DMS153 treated with DMSO at 0.1 percent for 48 hours (cell line): ENCODE results near the gene MYH9.
A peak's percentile ranks its signal among the peaks of the same experiment; 100 is the strongest.
"Not testable (repeated sequence)": the region's sequence is repeated elsewhere in the genome, so short reads cannot be mapped to it uniquely, and the experiment has no call there.

Experiments used
- DNase-seq: peaks from one replicate; lab custom pipeline; 2025; ENCODE audit not compliant: unreplicated experiment; lab: John Stamatoyannopoulos, UW

MYH9 gene

DNA sequence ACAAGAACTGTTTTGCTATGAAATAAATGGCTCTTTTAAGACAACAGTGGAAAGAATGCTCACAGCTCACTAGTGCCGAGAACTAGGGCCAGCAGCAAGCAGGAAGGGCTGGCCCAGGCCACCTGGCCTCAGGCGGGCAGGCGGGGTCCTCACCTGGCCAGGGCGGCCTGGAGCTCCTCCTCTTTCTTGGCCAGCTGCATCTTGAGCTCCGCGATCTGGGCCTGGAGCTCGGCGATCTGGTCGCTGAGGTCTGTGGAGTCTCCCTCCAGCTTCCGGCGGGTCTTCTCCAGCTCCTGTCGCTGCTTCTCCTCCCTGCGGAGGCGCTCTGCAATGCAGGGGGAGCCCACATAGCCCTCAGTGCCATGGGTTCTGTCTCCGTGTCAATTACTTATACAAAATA lies 91.1 kb downstream of the MYH9 start:
- no peak for DNase-seq

DNA sequence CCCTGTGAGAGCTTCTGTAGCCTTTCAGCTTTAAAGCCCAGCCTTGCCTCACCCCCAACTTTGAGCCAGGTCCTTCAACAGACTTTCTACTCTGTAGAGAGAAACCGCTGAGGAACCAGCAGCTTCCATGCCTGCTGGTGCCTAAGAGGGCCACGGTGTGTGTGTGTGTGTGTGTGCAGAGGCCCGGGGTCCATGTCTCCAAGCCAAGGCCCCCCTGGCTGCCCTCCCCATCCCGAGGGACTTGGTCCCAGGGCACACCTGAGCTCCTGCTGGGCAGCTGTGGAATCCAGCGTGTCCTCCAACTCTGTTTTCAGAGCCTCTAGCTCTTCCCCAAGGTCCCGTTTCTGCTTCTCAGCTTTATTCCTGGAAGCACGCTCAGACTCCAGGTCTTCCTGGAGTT lies 92.5 kb downstream of the MYH9 start:
- DNase-seq, result no peak

DNA sequence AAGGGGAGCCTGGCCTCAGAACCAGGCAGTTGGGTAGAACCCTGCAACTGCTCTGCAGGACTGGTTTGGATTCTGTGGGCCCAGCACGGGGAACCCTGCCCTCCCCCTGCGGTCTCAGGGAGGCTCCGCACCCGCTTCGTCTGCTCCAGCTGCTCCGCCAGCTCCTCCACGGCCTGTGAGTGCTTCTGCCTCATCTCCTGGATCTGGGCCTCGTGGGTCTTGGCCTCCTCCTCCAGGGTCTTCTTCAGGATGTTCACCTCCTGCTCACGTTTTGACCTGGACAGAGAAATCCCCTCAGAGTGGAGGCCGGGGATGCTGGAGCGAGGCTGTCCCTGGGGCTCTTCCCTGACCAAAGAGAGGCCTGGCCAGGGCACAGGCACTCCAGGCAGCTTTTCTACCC lies 93.0 kb downstream of the MYH9 start:
- DNase-seq, result no peak

DNA sequence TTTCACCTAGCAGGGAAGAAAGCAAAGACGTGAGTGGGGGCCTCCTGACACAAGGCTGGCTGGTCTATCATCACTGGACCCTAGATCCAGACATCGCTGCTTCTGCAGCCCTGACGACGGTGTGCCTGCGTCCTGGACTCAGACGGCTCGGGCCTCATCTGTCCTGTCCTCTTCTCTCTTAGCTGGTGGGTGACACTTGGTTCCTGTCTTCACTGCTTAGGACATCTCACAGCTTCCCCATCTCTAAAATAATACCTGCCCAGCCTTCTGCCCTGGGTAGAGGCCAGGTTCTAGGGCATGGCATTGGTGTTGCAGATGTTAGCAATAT lies 93.5 kb downstream of the MYH9 start:
- DNase-seq, result no peak

DNA sequence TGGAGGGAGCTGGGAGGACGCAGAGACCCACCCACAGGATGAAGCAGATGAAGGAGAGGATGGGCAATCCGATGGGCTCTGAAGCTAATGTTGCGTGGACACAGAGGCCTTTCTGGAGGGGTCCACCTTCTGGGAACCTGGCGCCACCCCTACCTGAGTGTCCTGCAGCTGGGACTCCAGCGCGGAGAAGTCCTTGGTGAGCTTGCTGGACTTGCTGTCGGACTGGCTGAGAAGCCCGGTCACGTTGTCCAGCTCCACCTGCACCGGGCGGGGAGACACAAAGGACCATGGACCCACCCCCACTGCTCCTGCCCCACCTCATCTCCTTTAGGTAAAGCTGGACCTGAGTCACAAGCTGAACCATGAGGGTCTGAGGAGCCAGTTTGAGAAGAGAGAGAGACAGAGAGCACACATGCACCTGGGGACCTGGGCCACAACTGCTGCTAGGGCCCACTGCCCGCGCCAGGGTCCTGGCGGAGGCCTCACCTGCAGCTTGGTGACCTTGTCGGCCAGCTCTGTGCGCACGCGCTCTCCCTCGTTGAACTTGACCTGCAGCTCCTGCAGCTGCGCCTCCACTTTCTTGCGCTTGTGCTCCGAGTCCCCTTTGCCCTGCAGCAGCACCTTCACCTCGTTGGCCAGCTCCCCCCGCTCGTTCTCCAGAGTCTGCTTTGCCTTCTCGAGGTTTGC lies 94.0 kb downstream of the MYH9 start:
- DNase-seq, result no peak

DNA sequence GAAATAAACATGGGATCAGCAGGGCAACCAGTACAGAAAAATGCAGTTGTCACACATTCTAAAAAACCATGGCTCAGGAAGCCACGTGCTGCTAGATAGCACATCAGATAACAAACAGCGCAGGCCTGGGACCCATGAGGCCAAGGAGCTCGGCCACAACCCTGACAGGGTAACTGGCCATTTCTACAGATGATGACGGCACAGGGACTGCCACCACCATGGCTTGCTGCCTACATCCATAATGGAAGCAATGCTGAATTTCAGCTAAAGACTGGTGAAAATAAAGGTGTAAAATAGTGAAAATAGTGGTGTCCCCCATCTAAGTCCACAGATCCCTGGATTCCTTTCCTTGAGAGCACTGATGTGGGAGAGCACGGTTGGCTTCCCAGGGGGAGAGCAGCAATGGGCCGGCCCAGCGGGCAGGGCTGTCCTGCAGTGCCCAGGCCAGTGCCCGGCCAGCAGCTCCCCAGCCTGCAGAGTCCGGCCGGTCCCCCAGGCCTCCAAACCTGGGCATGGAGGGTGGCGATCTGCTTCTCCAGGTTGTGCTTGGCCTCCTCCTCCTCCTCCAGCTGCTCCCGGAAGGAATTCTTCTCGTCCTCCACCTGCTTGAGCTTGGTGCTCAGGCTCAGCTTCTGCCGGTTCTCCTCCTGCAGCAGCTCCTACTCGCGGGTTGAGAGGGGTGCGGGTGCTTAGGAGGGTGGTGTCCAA lies 94.8 kb downstream of the MYH9 start:
- no peak for DNase-seq

DNA sequence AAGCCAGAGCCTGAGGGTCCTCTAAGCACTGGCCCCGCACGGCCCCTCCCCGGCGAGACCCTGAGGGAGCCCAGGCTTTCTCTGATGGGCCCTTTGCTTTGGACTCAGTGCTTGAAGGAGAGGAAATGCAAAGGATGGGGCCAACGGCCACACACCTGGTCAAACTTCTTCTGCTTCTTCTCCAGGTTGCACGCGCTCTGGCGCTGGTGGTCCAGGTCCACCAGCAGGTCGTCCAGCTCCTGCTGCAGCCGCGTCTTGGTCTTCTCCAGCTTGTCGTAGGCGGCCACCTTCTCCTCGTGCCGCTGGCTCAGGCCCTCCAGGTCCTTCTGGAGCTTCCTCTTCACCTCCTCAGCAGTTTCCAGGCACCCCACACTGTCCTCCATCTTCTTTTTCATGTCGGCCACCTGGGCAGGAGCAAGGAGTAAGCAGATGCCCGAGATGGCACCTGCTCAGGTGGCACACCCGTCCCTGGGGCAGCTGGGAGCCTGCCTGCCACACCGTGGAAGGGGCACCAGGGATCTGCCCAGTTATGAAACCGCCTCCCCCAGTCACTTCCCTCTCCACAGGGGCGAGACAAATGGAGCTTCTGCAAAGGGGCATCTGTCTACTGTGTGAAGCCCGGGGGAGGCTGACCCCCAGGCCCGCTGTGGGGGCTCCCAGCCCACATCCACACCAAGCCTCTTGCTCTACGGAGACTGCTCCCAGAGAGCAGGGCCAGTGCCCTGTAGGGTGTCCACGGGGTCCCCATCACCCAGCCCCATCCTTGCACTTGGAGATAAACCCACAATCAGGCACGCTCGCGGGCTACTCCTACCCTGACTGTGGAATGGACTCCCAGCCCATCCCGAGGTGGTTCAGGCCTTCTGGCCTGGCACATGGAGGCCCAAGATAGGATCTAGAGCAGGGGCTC lies 95.7 kb downstream of the MYH9 start:
- DNase-seq, result no peak

DNA sequence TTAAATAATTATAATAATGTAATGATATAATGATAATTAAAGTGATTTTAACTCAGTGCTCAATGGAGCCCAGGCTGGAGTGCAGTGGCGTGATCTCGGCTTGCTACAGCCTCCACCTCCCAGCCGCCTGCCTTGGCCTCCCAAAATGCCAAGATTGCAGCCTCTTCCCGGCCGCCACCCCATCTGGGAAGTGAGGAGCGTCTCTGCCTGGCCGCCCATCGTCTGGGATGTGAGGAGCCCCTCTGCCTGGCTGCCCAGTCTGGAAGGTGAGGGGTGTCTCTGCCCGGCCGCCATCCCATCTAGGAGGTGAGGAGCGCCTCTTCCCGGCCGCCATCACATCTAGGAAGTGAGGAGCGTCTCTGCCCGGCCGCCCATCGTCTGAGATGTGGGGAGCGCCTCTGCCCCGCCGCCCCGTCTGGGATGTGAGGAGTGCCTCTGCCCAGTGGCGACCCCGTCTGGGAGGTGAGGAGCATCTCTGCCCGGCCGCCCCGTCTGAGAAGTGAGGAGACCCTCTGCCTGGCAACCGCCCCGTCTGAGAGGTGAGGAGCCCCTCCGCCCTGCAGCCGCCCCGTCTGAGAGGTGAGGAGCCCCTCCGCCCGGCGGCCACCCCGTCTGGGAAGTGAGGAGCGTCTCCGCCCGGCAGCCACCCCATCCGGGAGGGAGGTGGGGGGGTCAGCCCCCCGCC lies 97.2 kb downstream of the MYH9 start:
- not testable (repeated sequence) for DNase-seq

DNA sequence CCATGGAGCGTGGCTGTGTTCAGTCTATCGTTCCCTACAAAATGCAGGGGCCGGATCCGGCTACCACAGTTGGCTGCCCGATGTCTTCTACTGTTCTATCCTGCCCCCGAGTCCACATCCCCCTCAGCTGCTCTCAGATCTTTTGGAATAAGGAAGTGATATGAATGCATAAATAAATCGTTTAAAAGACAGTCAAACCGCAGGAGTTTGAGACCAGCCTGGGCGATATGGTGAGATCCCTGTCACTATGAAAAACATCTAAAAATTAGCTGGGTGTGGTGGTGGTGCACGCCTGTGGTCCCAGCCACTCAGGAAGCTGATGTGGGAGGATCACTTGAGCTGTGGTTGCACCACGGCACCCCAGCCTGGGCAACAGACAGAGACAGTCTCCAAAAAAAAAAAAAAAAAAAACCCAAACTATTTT lies 97.8 kb downstream of the MYH9 start:
- DNase-seq, result not testable (repeated sequence)

DNA sequence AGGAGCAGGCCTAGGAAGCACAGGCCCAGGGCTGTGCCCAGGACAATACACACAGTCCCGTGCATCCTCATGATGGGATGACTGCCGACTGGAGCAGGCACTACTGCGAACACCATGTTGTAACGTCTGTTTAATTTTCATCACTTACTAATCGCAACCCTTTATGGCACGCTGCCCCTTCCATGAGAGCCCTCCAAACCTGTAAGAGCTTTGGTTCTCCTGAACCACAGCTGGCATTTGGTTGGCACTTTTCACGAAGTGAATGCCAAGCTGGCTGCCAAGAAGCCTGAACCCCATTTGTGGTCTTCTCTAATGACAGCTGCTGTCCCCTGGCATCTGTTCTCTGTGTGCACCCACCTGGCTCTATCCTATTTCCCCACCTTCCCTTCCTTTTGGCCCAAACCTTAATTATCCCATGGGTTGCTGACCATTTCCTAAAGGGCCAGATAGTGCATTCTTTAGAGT lies 98.3 kb downstream of the MYH9 start:
- no peak for DNase-seq

DNA sequence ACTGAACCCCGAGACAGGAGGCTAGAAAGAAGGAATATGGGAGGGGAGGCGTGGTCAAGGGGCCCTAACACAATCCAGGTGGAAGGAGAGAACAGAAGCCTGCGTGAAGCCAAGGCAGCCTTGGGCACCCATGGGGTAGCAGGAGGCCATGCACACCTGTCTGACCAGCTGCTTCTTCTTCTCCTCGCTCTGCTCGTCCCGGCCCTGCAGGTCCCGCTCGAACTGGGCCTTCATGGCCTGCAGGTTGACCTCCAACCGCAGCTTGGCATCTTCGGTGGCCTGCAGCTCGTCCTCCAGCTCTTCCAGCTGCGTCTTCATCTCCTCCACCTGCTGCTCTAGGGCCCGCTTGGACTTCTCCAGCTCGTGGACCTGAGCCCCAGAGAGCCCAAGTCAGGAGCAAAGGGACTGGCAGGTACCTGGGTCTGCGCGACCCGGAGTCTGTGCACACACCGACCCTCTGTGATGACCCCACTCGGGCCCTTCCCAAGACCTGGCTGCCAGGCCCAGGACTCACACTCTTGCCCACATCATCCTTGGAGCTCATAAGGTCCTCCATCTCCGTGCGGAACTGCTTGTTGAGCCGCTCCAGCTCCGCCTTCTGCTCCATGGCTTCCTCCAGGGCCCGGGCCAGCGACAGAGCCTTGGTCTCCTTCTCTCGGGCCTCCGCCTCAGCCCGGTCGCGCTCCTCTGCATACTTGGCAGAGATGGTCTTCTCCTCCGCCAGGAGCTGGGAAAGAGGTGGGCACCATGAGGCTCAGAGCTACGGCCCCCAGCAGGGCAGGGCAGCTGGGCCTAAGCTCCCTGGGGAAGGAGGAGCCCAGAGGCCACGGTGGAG lies 99.0 kb downstream of the MYH9 start:
- no peak for DNase-seq

DNA sequence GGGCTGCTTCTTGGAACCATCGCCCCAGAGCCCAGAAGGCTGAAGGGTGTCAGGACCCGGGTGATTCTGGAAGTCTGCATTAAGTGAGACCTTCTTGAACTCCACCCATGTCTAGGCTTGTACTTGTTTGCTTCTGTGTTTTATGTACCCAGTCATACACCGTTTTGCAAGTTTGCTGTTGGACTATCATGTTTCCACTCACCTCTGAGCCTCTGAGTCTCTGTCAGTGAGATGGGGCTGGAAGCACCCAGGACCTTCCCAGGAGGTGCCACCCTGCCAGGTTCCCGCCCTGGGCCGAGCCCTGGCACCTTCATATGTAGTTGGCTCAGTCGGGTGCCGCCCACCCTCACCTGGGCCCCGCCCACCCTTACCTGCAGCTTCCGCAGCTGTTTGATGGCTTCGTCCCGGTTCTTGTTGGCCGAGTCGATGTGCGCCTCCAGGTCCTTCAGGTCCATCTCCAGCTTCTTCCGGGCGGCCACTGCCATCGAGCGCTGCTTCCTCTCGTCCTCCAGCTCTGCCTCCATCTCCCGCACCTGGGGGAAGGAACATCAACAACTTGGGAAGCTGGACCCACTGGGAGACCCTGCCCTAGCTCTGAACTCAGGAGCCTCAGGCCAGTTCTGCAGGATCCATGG lies 99.8 kb downstream of the MYH9 start:
- no peak for DNase-seq

DNA sequence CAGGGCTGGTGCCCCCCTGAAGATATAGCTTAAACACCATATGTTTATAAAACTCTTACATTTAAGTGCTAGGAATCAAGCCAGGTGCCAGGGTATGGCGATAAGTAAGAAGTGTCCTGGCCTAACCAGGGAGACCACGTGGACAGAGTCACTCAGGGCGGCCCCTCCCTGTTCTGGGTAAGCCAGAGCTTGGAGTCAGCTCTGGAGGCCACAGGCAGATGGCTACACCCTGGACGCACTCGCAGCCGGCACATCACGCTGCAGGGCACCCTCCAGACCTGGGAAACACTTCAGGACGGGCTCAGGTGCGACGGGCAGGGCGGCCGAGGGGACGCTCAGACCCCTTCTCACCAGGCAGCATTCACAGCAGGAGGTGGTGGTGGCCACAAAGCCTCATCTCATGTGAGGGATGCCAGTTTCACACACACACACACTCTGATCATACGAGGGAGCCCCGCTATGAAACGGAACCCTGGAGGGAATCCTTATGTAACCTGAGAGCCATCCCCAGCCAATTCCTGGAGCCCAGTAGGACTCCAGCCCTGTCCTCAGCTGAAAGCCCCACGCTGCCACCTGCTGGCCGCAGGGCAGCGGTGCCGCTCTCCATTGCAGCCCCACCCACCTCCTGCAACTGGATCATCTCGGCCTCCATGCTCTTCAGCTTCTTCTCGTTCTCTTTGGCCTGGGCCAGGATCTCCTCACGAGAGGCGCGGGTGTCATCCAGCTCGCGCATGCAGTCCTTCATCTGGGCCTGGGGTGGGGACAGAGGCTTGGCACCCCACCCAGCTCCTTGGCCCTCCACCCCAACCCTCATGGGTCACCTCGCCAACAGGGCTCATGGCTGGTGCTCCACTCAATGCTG lies 101.4 kb downstream of the MYH9 start:
- DNase-seq, result peak; percentile 35

DNA sequence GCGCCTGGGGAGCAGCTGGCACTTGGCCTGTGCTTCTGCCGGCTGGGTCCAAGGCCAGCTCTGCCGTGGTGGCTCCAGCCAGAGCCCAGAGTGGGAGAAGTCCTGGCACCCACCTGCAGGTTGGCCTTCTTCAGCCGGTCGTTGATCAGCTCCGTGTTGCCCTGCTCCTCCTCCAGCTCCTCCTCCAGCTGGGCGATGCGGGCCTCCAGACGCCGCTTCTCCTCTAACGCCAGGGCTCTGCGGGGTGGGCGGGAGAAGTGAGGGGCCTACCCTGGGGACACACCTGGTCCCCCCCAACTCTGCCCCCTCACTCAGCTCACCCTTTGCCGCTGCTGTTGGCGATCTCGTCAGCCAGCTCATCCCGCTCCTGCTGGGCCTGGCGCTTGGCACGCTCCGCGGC lies 102.2 kb downstream of the MYH9 start:
- no peak for DNase-seq

DNA sequence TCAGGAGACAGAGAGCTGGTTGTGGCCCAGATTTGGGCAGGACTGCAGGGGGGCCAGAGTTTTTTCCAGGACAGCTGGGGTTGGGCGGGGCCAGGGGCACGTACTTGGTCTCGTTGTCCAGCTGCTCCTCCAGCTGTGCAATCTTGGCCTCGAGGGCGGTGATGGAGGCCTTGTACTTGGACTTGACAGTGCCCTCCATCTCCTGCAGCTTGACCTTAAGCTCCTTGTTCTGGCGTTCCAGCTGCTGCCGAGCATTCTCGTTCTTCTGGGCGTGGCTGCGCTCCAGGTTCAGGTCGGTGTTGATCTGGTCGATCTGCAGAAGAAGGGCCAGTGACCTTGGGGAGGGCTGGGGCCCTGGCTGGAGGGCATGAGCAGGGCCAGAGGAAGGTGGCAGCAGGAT lies 102.8 kb downstream of the MYH9 start:
- no peak for DNase-seq

DNA sequence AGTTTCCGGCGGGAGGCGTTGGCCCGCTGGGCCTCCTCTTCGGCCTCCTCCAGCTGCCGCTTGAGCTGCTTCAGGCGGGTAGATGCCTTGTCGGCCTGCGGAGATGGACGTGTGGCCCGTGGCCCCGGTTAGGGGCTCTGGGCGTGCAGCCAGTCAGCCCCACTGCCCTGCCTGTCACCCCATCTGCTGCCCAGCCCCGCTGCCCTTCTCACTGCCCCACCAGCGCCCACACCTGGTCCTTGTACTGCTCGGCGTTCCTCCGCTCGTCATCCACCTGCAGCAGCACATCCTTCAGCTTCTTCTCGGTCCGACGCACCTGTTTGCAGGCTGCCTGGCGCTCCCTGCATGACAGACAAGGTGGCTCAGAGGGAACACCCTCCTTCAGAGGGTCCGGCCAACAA lies 103.6 kb downstream of the MYH9 start:
- DNase-seq, result no peak

DNA sequence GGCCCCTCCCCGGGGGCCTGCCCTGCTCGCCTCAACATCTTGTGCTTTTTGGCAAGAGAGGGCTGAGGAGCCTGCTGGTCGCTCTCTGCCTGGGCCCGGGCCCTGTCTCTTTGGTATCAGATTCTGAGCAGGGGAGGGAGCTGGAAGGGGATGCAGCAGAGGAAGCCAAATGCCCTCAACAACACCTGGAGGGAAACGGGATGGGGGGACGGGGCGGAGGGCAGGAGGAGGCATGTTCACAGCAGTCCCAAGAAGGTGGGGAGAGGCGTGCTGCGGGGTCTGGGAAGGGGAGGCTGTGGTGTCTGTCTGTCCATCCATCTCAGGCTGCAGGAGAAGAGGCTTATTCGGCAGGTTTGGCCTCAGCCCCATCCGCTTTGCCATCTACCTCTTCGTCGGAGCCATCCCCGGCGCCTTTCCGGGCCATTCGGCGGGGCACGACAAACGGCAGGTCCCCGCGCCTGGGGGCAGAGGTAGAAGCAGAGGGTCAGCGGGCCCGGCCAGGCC lies 105.4 kb downstream of the MYH9 start:
- no peak for DNase-seq

DNA sequence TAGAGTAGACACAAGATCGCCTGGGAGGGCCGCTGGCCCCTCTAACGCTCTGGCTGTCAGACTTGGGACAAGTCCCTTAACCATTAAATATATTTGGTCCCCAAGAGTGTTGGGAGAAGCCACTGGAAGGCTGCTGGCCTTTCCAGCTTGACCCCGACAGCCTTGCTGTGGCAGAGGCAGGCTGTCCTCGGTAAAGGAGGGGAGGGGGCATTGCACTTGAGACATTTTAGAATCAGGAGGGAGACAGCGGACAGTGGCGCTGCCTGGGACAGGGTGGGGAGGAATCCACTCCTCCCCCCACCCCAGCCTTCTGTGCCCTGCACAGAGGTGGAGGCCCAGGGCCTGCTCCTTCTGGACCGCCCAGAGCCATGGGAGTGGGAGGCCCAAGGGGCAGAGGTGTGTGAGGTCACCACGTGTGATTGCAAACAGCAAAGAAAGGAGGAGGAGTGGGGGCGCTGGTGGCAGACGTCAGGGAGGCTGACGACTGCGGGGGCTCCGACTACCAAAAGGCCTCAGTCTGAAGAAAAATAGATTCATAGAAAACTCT lies 105.9 kb downstream of the MYH9 start:
- no peak for DNase-seq
